ENCODE results near the gene MRPS15.

The MRPS15 gene

DNA sequence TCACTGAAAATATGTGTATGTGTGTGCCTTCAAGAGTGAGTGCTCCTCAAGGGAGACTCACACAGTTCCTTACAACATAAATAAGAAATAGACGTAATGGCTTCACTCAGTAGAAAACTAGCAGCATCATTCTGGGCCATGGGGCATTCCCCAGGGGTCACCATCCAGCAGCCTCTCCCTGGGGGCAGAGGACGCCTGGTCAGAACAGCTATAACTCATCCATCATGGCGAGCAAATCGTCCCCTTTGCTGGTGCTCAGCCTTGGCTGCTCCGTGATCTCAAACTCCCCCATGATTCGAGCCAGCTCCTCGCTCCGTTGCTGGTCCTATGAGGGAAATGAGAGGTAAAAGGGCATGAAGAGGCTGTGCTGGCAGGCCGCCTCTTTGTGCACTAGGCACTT lies 46.3 kb downstream of the MRPS15 start:
- DNase-seq = no peak

DNA sequence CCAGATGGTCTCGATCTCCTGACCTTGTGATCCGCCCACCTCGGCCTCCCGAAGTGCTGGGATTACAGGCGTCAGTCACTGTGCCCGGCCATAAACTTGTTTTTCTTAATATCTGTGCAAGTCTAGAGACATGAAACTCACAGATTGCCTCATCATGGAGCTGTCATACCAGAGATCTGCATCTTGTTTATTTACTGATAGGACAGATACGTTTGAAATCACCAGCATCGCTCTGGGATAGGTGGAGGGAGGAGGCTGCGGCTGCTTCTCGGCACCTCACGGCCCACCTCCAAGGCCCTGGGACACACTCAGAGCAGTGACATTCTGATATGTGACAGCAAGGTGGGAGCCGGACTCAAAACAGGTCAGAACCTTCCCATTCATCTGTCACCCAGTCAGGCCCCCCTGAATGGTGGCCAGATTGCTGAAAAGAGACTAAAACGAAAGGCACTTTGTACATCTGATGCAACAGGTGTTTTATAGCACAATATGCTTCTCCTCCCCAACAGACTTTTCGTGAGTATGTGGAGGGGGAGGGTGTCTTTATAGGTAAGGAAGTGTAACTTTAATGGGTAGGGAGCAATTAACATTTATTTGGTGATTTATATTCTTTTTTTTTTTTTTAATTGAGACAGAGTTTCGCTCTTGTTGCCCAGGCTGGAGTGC lies 48.4 kb downstream of the MRPS15 start:
- no peak for DNase-seq

DNA sequence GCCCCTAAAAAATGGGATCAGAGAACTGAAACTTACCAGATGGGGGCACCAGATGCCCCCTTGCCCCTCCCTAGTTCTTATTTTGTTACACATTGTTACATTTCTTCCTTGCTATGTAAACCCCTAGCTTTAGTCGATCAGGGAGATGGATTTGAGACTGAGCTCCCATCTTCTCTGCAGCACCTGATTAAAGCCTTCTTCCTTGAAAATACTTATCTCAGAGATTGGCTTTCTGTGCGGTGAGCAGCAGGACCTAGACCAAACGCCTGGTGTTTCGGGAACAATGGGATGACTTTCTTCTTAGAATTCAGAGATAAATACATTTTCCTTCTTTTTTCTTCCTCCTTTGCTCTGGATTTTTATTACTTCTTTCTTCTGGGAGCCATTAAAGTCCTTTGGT lies 49.8 kb downstream of the MRPS15 start:
- DNase-seq = no peak

DNA sequence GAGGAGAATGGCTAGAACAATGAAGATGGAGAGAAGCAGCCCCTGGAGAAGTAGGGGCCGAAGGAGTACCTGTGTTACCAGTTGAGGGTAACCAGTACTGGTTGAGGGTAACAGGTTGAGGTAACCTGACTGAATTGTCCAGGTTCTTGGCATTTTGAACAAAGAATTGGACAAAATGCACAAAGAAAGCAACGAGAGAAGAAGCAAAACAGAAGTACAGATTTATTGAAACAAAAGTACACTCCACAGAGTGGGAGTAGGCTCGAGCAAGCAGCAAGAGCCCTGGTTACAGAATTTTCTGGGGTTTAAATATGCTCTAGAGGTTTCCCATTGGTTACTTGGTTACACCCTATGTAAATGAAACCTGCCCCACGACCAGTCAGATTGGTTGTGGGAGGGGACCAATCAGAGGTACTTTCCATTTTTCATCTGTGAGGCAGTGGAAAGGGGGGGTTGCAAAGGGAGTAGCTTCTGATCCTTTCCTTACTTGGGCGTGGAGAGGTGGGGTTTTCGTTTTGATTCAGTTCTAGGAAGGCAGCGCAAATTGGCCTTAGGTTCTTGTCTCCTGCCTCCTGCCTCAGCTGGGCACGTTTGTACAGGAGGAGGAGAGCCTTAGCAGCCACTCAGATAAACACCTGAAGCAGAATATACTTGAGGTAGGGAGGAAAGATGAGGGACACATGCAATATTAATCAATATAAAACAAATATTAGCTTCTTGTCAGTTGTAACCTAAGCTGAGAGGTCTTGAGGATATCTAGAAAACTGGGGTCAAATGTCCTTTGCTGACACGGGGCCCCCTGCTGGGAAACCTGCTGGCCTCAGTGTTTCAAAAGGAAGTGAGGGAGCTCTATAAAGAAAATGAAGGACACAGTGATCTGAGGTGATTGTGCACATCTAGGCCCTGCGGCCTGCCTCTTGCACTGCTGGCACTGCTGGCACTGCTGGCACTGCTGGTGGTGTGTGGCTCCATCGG lies 52.2 kb downstream of the MRPS15 start:
- DNase-seq = no peak

DNA sequence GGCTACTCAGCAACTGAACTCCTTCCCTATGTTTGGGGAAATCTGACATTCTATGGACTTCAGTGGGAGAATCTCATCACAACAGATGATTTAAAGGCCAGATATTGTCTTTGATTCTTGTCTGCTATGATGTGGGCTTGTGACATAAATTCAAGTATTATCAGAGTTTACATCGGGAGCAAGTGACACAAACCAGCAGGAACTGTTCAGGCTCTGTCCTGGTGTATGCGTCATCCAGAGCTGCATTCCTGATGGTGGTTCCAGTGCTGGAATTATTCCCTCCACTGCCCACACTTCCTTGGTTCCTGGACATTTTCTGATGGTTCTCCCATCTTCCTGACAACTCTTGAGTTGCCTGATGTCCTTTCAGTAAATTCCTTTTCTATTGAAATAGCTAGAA lies 55.7 kb downstream of the MRPS15 start:
- DNase-seq = no peak

DNA sequence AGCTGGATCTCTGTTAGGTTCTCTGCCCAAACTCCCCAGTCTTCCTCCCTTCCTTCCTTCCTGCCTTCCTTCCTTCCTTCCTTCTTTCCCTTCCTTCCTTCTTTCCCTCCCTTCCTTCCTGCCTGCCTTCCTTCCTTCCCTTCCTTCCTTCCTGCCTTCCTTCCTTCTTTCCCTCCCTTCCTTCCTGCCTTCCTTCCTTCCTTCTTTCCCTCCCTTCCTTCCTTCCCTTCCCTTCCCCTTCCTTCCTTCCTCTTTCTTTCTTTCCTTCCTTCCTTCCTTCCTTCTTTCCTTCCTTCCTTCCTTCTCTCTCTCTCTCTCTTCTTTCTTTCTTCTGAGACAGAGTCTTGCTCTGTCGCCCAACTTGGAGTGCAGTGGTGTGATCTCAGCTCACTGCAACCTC lies 57.7 kb downstream of the MRPS15 start:
- DNase-seq = no peak

All from HCEC 1CT (cell line).